ENCODE results near the gene SERPINA6. TPM values are rescaled to one million over a fixed set of nuclear protein-coding genes. Genes with fewer than 3 reads are reported as not detected.

Gene SERPINA6
- total and polyA plus RNA-seq, 8 donors = 0.19 TPM; not detected in 7

DNA sequence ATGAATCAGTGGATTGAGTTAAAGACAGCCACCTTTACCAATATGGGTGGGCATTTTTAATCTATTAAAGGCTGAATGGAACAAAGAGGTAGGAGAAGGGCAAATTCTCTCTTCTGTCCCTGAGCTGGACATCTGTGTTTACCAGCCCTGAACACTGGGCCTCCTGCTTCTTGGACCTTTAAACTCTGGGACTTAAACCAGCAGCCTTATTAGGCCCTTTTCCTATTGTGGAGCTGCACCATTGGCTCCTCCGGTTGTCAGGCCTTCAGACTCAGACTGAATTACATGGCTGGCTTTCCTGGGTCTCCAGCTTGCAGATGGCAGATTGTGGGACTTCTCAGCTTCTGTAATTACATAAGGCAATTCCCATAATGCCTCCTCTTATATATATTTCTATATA lies 6.4 kb downstream of the SERPINA6 start:
- no peaks in the 10 kb centered on the region for H3K4me1 ChIP-seq
- H3K4me3 ChIP-seq = no peak overlapping the region
- H3K36me3 ChIP-seq = no peaks in the 10 kb centered on the region
- intact Hi-C loops (cut with DNase I; ENCODE audit: low total_unique reads) = no loop called here
- no peak for TF ChIP-seq POLR2A (IDR thresholded peaks at IDR 0.05)
- TF ChIP-seq EP300 (IDR thresholded peaks at IDR 0.05) = no peak
- TF ChIP-seq CTCF (IDR thresholded peaks at IDR 0.05) = no peak
- TF ChIP-seq POLR2AphosphoS5 (IDR thresholded peaks at IDR 0.05) = no peak
- no peak overlapping the region for H3K27ac ChIP-seq
- no peaks in the 10 kb centered on the region for H3K27me3 ChIP-seq
- WGBS, 5 donors = 67 to 83% (median 80%) methylated on average over 1 of the region's 1 CpG
- H3K9me3 ChIP-seq = peaks cover 0 to 4% (median 0%) of the 10 kb centered on the region in 4 donors
- no peak for DNase-seq

DNA sequence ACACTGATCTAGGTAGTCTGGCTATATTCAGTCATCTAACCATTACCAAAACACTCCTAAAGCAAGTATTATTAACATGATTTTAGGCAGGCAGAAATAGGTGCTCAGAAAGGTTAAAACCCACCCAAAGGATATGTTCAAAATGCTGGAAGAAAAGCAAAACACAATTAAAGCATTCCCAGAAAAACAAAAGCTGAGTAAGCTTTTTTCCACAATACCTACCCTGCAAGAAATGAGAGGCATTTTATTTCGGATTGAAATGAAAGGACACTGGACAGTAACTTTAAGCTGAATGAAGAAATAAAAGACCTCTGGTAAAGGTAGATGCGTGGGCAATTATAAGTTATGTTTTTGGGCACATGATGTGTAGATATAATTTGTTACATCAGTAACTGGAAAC lies 8.2 kb downstream of the SERPINA6 start:
- peaks cover 0 to 4% (median 0%) of the 10 kb centered on the region in 4 donors for H3K9me3 ChIP-seq
- DNase-seq = no peak
- 75 to 94% (median 89%) methylated on average over 2 of the region's 2 CpGs for WGBS, 5 donors
- no peak overlapping the region for H3K27ac ChIP-seq
- no peaks in the 10 kb centered on the region for H3K4me1 ChIP-seq
- H3K36me3 ChIP-seq = no peaks in the 10 kb centered on the region
- H3K4me3 ChIP-seq = no peak overlapping the region
- no peaks in the 10 kb centered on the region for H3K27me3 ChIP-seq
- intact Hi-C loops (cut with DNase I; ENCODE audit: low total_unique reads) = no loop called here
- TF ChIP-seq CTCF (IDR thresholded peaks at IDR 0.05) = no peak
- no peak for TF ChIP-seq POLR2AphosphoS5 (IDR thresholded peaks at IDR 0.05)
- TF ChIP-seq EP300 (IDR thresholded peaks at IDR 0.05) = no peak
- TF ChIP-seq POLR2A (IDR thresholded peaks at IDR 0.05) = no peak

DNA sequence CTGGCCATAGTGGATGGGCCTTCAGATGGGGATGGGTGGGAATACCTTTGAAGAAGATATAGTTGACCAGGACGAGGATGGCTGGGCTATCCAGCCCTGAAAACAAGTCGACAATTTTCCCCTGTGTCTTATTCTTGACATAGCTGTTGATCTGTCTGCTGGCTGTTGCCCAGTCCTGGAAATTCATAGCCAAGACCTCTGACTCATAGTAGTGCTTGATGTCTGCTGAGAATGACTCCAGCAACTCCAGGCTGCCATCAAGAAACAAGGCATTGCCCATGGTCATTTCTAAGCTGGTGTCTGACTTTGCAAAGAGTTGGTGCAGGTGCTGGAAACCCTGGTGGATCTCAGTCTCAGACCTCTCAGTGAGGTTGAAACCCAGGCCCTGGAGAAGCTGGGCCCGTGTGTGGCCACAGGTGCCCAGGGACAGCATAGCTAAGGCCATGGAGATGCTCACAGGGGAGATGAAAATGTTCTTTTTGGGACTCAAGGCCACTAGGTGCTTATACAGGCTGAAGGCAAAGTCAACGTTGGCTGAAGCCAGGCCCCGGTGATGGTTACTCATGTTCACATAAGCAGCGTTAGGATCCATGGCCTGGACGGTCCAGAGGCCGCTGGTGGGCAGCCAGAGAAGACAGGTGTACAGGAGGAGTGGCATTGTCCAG lies 9.0 kb downstream of the SERPINA6 start:
- H3K4me3 ChIP-seq = no peak overlapping the region
- H3K27ac ChIP-seq = no peak overlapping the region
- no peak for DNase-seq
- H3K4me1 ChIP-seq = no peaks in the 10 kb centered on the region
- peaks cover 0 to 4% (median 0%) of the 10 kb centered on the region in 4 donors for H3K9me3 ChIP-seq
- intact Hi-C loops (cut with DNase I; ENCODE audit: low total_unique reads) = no loop called here
- no peaks in the 10 kb centered on the region for H3K27me3 ChIP-seq
- no peaks in the 10 kb centered on the region for H3K36me3 ChIP-seq
- TF ChIP-seq EP300 (IDR thresholded peaks at IDR 0.05) (no peak), CTCF (IDR thresholded peaks at IDR 0.05) (no peak), POLR2AphosphoS5 (IDR thresholded peaks at IDR 0.05) (no peak), POLR2A (IDR thresholded peaks at IDR 0.05) (no peak)
- WGBS, 5 donors = 69 to 84% (median 81%) methylated on average over 8 of the region's 8 CpGs

GRCh38 chr14:94312481-94313246 lies 10.5 kb downstream of the SERPINA6 start:
- H3K36me3 ChIP-seq = no peaks in the 10 kb centered on the region
- no peak for DNase-seq

More at GRCh38 chr14:94312481-94313246, 10.5 kb downstream of the SERPINA6 start:
- Histone ChIP-seq H3K27me3 (no peaks in the 10 kb centered on the region), H3K27ac (no peak overlapping the region), H3K4me3 (no peak overlapping the region), H3K9me3 (peaks cover 0 to 13% (median 9%) of the 10 kb centered on the region in 4 donors), H3K4me1 (no peaks in the 10 kb centered on the region)
- WGBS, 5 donors = 75 to 86% (median 82%) methylated on average over 6 of the region's 6 CpGs
- intact Hi-C loops (cut with DNase I; ENCODE audit: low total_unique reads) = no loop called here
- no peak for TF ChIP-seq POLR2AphosphoS5 (IDR thresholded peaks at IDR 0.05)
- no peak for TF ChIP-seq POLR2A (IDR thresholded peaks at IDR 0.05)
- TF ChIP-seq CTCF (IDR thresholded peaks at IDR 0.05) = no peak
- TF ChIP-seq EP300 (IDR thresholded peaks at IDR 0.05) = no peak

All from stomach (tissue), 9 donors.